GM18499 (cell line): Measurements from ENCODE around the gene SETD2.
A peak's percentile ranks its signal among the peaks of the same experiment; 100 is the strongest.
"Not testable (repeated sequence)": the region's sequence is repeated elsewhere in the genome, so short reads cannot be mapped to it uniquely, and the experiment has no call there.

Source experiments
- ATAC-seq: cut with Tn5 transposase; IDR thresholded peaks from one replicate; pipeline ENCODE4 v1.9.1; 2021; ENCODE audit warnings: moderate number of reproducible peaks; ENCODE audit not compliant: insufficient read depth, unreplicated experiment

The SETD2 gene

GRCh38 chr3:47037302-47037701, 126.6 kb downstream of the SETD2 start:
- ATAC-seq: not testable (repeated sequence)

GRCh38 chr3:47036145-47036544, 127.8 kb downstream of the SETD2 start:
- ATAC-seq: no peak

GRCh38 chr3:47035645-47036044, 128.3 kb downstream of the SETD2 start:
- no peak for ATAC-seq

- ATAC-seq: no peak
Measured at GRCh38 chr3:47034868-47035489, 128.9 kb downstream of the SETD2 start.

- ATAC-seq: not testable (repeated sequence)
Measured at GRCh38 chr3:47031041-47031440, 132.9 kb downstream of the SETD2 start.

GRCh38 chr3:47028667-47029066, 135.2 kb downstream of the SETD2 start:
- ATAC-seq: no peak

- no peak for ATAC-seq
Measured at GRCh38 chr3:47028146-47028545, 135.8 kb downstream of the SETD2 start.

GRCh38 chr3:47026432-47026831, 137.5 kb downstream of the SETD2 start:
- ATAC-seq: not testable (repeated sequence)

GRCh38 chr3:47024932-47025331, 139.0 kb downstream of the SETD2 start:
- no peak for ATAC-seq

- no peak for ATAC-seq
Measured at GRCh38 chr3:47022641-47023071, 141.3 kb downstream of the SETD2 start.

GRCh38 chr3:47020311-47020710, 143.6 kb downstream of the SETD2 start:
- ATAC-seq: no peak

- ATAC-seq: no peak
Measured at GRCh38 chr3:47019201-47019600, 144.7 kb downstream of the SETD2 start.

GRCh38 chr3:47018269-47018611, 145.7 kb downstream of the SETD2 start:
- no peak for ATAC-seq

GRCh38 chr3:47017504-47018268, 146.2 kb downstream of the SETD2 start:
- no peak for ATAC-seq

- ATAC-seq: peak; percentile 51
Measured at GRCh38 chr3:47016934-47017435, 146.9 kb downstream of the SETD2 start.

GRCh38 chr3:47016086-47016933, 147.6 kb downstream of the SETD2 start:
- no peak for ATAC-seq

- ATAC-seq: no peak
Measured at GRCh38 chr3:47015151-47015550, 148.8 kb downstream of the SETD2 start.

- ATAC-seq: no peak
Measured at GRCh38 chr3:47014036-47014435, 149.9 kb downstream of the SETD2 start.

- ATAC-seq: no peak
Measured at GRCh38 chr3:47013231-47013630, 150.7 kb downstream of the SETD2 start.

- ATAC-seq: no peak
Measured at GRCh38 chr3:47012342-47013230, 151.3 kb downstream of the SETD2 start.
